ENCODE results near the gene SPTAN1.
"Not testable (repeated sequence)": the region's sequence is repeated elsewhere in the genome, so short reads cannot be mapped to it uniquely, and the experiment has no call there.

- TF ChIP-seq POLR2A (IDR thresholded peaks at IDR 0.05; ENCODE audit: low read length); GATA1 (IDR thresholded peaks at IDR 0.05; ENCODE audit: low read depth, low read length): not testable (repeated sequence)
These were observed 114.1 kb downstream of the SPTAN1 start for GRCh38 chr9:128666481-128666941.

Data from erythroblast (primary cell).